HG03108 (cell line): ENCODE measurements around the gene ATP10B.
"Not testable (repeated sequence)": the region's sequence is repeated elsewhere in the genome, so short reads cannot be mapped to it uniquely, and the experiment has no call there.

Source experiments
- ATAC-seq: cut with Tn5 transposase; IDR thresholded peaks from one replicate; pipeline ENCODE4 v1.9.1; 2021; ENCODE audit warnings: moderate library complexity; ENCODE audit not compliant: unreplicated experiment

ATP10B gene

GRCh38 chr5:160757194-160757593 lies 94.8 kb downstream of the ATP10B start:
- ATAC-seq, result no peak

- ATAC-seq, result no peak
These were observed 100.9 kb downstream of the ATP10B start for GRCh38 chr5:160750938-160751657.

- ATAC-seq, result no peak
These were observed 102.3 kb downstream of the ATP10B start for GRCh38 chr5:160749682-160750081.

- ATAC-seq, result no peak
These were observed 103.0 kb downstream of the ATP10B start for GRCh38 chr5:160749026-160749425.

- no peak for ATAC-seq
These were observed 104.0 kb downstream of the ATP10B start for GRCh38 chr5:160747987-160748386.

GRCh38 chr5:160747559-160747958 lies 104.5 kb downstream of the ATP10B start:
- ATAC-seq, result no peak

- no peak for ATAC-seq
These were observed 107.5 kb downstream of the ATP10B start for GRCh38 chr5:160744268-160745101.

GRCh38 chr5:160743027-160743426 lies 109.0 kb downstream of the ATP10B start:
- ATAC-seq, result no peak

GRCh38 chr5:160742446-160742845 lies 109.6 kb downstream of the ATP10B start:
- no peak for ATAC-seq

- no peak for ATAC-seq
These were observed 124.6 kb downstream of the ATP10B start for GRCh38 chr5:160727296-160727997.

GRCh38 chr5:160726721-160727120 lies 125.3 kb downstream of the ATP10B start:
- no peak for ATAC-seq

GRCh38 chr5:160720822-160721221 lies 131.2 kb downstream of the ATP10B start:
- no peak for ATAC-seq

- ATAC-seq, result not testable (repeated sequence)
These were observed 136.5 kb downstream of the ATP10B start for GRCh38 chr5:160715508-160715907.

GRCh38 chr5:160703547-160704189 lies 148.3 kb downstream of the ATP10B start:
- no peak for ATAC-seq

GRCh38 chr5:160702934-160703333 lies 149.1 kb downstream of the ATP10B start:
- peak; percentile 86 for ATAC-seq

- ATAC-seq, result no peak
These were observed 149.7 kb downstream of the ATP10B start for GRCh38 chr5:160702311-160702803.

- no peak for ATAC-seq
These were observed 150.6 kb downstream of the ATP10B start for GRCh38 chr5:160701403-160701802.

GRCh38 chr5:160699301-160699700 lies 152.7 kb downstream of the ATP10B start:
- ATAC-seq, result no peak

- no peak for ATAC-seq
These were observed 154.7 kb downstream of the ATP10B start for GRCh38 chr5:160697281-160697680.

- no peak for ATAC-seq
These were observed 157.1 kb downstream of the ATP10B start for GRCh38 chr5:160694896-160695295.
